PFSK-1 (cell line): ENCODE results near the gene TMEM50B.

Source experiments
- FOXP2 ChIP-seq: optimal IDR thresholded peaks from 2 replicates; pipeline ENCODE3; 2011; ENCODE audit warnings: borderline replicate concordance, control low read depth, inconsistent platforms; ENCODE audit not compliant: insufficient read depth; ENCODE audit errors: extremely low read length, extremely low read depth
- TAF1 ChIP-seq: IDR thresholded peaks from 2 replicates; pipeline ENCODE4 v1.6.1; 2012; ENCODE audit warnings: low read length, control low read depth, borderline replicate concordance; ENCODE audit not compliant: insufficient read depth

- TF ChIP-seq TAF1, result no peak
- no peak for TF ChIP-seq FOXP2
These were observed 26.1 kb upstream of the TMEM50B start for GRCh38 chr21:33505833-33506232.
